HG03280 (cell line): ENCODE results near the gene SMC1B.
"Not testable (repeated sequence)": the region's sequence is repeated elsewhere in the genome, so short reads cannot be mapped to it uniquely, and the experiment has no call there.

ENCODE experiments used
- ATAC-seq: cut with Tn5 transposase; IDR thresholded peaks from one replicate; pipeline ENCODE4 v1.9.1; 2021; ENCODE audit warnings: mild to moderate bottlenecking, moderate library complexity; ENCODE audit not compliant: unreplicated experiment

The SMC1B gene

DNA sequence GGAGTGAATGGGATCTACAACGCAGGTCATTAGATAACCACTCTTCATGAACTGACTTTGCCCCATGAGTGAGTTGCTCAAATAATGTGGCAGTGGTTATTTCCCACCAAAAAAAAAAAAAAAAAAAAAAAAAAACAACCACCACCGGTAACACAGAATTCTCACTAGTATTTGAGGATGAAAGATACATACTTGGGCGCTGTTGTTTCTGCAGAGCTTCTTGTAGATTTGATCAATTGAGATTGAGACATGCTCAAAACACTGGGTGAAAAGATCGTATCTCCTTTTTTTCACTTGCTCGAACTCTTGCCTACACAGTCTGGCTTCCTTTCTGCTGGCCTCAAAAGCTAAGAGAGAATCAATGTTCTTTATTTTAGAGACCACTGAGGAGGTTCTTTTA is 59.6 kb downstream of the SMC1B start:
- ATAC-seq, result no peak

DNA sequence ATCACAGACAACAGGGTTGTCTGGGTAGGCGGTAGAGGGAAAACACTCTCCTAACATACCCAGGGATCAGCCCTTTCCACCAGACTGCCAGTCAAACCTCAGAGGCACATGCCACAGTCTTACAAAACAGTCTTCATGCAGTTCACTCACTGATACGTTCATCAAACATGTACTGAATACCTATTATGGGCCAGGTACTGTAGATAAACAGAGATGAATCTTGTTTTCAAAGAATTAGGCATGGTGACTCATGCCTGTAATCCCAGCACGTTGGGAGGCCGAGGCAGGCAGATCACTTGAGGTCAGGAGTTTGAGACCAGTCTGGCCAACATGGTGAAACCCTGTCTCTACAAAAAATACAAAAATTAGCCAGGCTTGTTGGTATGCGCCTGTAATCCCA is 60.6 kb downstream of the SMC1B start:
- not testable (repeated sequence) for ATAC-seq

DNA sequence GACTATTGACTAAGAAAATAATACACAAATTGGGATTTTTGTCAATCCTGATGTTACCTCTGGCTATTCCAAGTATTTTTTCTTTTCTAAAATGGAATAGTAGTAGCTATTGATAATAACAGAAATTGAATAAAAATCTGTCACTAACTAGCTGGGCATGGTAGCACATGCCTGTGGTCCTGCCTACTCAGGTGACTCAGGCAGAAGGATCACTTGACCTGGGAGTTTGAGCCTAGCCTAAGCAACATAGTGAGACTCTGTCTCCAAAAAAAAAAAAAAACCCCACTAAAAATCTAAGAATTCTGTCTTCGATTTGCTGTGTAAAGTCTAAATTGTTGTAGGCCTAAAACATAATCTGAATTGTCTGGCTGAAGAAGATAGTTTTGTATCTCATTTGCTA is 61.4 kb downstream of the SMC1B start:
- no peak for ATAC-seq

DNA sequence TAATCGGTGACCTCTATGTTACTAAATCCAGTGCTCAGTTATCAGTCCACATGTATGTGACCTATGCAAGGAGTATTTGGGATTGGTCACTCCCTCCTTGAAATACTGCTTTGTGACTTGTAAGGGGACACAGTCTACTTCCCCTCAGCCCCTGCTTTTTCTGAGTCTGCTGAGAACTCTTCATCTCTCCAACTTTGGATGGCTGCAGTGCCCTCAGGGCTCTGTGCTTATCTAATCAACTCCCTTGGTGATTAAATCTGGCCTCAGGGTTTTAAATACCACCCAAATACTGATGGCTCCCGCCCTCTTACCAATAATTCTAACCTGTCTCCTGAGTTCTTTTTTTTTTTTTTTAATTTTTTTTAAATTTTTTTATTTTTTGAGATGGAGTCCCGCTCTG is 63.5 kb downstream of the SMC1B start:
- ATAC-seq, result no peak

DNA sequence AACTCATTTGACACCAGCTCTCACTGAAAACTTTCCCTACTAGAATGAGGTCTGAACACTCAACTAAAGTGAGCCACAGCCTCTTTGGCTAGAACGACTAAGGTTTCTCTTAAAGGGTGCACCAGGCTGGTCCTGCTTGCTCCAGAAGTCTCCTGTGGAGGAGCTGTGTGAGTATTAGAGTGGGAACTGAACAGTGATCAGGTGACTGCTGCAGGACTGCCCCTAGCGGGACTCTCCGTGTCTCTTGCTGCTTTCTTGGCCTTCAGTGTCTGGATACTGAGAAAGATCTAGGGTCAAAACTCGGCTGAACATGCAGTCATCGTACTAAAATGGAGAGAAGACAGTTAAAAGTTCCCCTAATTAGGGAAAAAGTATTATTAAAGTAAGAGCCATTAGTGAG is 69.1 kb downstream of the SMC1B start:
- no peak for ATAC-seq

DNA sequence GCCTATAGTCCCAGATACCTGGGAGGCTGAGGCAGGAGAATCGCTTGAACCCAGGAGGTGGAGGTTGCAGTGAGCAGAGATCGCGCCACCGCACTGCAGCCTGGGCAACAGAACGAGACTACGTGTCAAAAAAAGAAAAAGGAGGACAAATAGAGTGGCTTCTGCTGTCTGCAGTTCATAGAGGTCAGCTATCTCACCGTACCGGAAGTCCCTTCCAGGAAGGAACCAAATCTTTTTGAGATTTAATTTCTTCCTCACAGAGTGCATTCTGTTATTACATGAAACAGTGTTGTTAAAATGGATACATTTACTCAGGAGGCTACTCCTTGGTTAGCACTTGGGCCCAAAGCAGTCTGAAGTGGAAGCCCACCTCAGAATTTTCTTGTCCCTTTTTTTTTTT is 70.3 kb downstream of the SMC1B start:
- no peak for ATAC-seq

DNA sequence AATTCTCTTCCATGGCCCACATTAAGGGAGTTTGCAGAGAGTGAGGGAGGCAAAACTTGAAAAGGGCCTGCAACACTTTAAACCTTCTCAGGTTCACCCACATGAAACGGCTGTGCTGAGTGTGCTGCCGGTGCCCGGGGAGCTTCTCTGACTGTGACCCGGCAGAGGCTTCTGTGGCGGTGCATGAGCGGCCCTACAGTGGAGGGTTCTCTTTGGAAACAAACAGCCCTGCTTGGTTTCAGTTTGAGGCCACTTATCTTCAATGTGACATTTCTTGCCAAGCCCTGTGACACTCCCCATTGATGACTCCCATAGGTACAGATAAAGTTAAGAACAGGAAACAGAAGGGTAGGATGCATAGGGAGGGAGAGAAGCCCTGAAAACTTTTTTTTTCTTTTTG is 71.9 kb downstream of the SMC1B start:
- no peak for ATAC-seq

DNA sequence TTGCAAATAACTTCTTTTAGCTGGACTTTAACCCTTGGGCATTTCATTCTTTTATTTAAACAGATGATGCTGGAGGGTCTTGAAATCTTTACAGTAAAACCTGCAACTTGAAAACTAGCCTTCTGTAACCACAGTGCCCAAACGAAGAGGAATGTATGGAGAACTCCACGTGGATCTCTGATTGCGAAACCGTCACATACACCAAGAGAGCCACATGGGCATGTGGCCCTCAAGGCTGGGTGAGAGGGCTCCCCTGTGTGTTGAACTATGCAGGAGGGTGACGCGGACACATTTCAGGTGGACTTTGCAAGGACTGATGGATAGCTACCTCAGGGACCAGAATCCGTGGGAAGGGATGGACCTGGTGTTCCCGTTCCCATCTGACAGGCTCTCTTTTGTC is 73.1 kb downstream of the SMC1B start:
- no peak for ATAC-seq

DNA sequence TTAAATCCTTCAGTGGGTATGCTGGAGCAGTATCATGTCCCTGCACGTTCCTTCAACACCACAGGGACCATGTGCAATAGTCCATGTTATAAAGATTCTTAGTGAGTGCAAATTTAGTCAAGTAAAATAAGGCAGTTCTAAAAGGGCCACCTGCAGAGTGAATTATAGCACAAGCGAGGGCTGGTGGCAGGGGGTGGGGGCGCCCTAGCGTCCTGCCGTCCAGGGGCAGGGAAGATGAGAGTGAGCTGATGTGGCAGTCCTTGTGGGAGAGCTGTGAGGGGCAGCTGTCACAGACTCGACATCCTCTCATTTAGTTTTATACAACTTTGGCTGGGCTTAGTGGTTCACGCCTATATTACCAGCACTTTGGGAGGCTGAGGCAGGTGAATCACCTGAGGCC is 74.6 kb downstream of the SMC1B start:
- no peak for ATAC-seq

DNA sequence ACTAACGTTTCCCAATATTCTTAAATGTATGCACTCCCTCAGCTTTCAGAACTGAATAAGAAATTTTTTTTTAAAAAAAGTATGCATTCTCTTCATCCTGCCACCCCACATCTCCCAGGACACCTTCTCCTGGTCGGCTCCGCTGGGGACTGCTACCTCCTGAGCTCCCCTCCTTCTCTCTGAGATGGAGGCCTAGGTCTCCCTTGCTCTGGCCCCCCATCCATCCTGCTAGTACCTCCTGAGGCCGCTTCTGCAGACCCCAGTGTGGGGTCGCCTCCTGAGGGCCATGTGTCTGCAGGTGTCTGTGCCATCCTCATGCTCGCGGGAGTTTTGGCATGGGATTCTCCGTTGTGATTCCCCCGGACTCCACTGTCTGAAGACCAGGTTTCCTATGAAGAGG is 75.9 kb downstream of the SMC1B start:
- no peak for ATAC-seq

DNA sequence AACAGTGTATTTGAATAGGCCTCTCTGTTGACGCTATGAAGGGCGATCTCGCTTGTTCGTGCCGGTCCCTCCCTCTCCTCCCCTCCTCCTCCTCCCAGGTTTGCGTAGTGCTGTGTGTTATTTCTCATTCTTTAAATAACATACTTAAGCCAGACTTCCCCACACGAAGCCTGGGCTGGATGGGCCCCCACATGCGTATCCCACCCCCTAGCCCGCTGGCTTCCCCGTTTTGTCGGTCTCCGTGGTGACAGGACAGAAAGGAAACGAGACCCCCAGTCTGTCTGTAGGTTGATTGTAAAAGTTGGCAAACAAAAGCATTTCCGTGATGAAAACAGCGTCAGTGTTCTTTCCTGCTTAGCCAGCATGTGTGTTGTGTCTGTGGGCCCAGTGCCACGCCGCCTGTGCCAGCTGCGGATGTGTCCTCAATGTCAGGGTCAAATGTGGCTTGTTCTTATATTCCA is 76.4 kb downstream of the SMC1B start:
- ATAC-seq, result no peak

DNA sequence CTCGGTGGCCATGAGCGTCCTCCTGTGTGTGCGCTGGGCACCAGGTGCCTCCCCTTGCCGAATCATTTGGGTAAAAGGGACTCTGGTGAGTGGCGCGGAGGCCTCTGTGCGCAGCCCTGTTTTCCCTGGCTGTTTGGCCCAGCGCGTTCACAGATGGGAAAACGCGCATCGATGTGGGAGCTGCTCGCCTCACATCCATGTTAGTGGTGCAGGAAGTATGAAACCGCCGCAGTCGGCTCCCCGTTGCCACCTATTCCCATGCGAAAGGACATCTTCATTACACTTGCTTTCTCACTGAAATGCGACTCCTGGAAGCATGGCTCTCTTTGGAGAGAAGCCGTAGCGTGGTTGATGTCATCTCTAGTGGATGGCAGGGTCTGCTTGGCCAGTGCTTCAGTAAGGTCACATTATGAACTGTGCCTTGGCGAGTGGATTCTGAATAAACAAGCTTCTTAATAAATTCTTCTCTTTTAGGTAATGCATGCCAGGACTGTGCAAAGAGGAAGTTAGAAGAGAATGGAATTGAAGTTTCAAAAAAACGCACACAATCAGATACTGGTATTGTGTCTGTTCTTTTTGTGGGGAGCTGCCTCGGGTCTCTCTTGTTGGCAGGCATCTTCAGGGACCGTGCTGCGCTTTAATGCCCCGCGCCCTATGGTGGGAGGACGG is 77.4 kb downstream of the SMC1B start:
- no peak for ATAC-seq

DNA sequence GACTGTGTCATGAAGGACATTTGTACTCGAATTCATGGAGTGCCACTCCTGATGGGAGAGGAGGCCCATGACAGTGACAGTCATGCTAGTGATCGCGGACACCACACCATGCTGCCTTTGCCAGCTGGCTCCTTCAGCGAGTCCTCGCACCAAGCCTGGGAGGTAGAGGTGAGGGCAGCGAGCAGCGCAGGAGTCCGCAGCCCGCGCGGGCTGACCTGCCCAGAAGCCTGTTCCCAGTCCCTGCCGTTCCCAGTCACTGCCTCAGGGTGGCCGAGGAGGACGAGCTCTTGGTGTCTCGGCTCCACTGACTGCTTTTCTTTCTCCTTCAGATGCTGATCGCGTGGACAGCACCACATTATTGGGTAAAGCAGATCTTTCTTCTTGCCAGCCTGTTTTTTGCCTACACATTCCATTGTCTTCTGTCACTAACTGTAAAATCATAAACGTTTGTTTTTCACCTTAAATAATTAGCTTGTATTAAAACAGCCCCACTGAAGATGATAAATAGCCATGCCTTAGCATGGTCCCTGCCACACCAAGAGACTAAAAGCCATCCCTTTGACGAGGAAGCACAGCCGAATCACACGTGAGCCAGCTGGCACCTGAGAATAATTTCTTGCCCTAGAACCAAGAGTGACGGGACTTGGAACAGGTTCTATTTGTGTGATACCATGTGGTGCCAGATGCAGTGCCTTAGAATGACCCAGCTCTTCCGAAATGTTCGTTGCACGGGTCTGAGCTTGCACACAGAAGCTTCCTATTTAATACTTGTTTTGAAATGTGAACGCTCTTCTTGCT is 78.2 kb downstream of the SMC1B start:
- ATAC-seq, result no peak

DNA sequence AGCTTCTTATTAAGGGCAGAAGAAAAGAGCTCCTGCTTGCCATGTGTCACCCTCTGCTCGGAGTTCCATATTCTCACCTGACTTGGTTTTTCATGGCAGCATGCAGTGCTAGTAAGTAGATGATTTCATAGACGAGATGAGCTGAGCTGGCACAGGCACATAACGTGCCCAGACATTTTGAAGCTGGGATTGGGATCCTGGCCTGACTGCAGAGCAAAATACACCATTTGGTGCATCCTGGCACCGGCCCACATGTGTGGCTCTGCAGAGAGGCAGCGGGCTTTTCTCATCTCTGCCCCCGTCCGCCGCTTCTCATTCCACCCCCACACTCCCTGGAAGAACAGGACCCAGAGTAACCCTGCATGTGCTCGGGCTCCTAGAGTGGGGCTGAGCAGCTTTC is 78.9 kb downstream of the SMC1B start:
- ATAC-seq, result no peak

DNA sequence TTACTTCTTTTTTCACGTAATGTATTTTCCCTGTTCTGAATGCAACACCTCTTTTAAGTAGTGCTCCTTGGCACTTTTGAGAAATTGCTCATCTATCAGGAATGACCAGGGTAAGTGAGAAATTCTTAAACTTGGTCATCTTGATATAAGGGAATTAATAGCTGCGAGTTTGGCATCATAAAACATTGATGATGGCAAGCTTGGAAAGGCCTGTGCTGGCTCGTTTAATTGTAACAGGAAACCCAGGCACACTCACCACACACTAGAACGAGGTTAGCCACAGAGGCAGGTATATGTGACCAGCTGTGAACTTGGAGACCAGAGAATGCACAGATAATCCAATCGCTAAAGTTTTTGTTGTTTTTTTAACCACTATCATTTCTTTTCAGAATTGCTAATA is 79.3 kb downstream of the SMC1B start:
- ATAC-seq, result no peak

DNA sequence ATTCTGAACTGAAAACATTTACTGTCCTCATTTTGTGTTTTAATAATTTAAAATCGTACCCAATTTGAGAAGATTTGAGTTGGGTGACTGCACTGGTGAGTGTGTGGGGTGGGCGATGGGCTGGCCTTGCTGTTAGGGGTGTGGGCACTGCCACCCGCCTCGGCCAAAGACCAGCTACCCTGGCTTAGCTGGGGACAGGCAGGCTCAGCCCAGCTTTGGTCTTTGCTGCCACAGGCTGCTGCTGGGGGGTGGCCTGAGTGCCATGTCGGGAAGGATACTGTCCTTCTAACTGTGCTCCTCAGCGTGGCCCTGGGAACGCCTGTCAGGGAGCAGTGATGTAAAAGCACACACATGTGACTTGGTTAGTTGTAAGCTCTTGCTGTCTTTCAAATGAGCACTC is 81.4 kb downstream of the SMC1B start:
- no peak for ATAC-seq

DNA sequence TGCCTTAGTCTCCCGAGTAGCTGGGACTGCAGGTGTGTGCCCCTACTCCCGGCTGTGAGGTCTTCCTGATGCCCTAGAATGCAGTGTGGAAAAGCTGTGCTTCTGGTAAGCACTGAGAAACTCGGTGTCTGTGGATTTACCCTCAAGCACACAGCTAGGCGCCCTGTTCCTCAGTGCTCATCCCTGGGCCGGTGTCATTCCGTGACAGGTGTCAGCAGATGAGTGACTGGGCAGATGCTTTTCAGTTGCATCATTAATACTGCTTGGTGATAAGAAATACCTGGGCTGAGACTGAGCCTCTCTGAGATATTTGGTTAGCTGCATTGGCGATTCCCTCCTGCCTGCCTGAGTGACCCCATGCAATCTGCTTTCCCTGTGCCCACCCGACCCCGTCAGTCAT is 81.9 kb downstream of the SMC1B start:
- ATAC-seq, result no peak

DNA sequence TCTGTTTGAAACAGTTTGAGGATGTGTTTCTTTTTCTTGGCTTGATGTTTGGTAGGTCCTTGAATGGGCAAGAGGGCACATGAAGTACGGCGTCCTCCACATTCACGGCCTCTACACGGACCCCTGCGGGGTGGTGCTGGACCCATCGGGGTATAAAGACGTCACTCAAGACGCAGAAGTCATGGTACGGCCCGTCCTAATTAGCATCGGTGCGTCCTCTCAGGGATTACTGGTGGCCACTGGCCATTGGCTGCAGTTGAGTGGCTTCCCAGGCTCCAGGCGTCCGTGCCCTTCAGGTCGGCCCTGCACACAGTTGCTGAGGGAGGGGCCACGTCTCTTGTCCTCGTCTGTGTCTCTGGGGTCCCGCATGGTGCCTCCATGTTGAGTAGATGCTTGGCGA is 82.9 kb downstream of the SMC1B start:
- no peak for ATAC-seq

DNA sequence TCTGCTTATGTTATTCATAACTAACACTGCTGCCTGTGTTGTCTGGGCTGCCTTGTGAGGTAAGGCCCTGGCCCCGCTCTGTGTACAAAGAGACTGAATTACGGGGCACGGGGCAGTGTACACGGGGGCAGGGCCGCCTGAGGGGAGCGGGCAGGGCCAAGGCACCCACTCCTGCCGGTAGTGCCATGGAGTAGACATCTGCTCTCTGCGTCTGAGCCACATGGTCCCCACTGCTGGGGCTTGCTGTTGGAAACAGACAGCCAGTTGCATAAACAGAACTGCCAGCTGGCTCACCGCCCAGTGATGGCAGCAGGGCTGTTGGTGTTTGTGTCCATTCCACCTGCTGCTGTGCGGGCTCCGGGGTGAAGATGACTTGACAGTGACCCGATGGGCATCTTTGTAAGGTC is 83.9 kb downstream of the SMC1B start:
- ATAC-seq, result no peak

DNA sequence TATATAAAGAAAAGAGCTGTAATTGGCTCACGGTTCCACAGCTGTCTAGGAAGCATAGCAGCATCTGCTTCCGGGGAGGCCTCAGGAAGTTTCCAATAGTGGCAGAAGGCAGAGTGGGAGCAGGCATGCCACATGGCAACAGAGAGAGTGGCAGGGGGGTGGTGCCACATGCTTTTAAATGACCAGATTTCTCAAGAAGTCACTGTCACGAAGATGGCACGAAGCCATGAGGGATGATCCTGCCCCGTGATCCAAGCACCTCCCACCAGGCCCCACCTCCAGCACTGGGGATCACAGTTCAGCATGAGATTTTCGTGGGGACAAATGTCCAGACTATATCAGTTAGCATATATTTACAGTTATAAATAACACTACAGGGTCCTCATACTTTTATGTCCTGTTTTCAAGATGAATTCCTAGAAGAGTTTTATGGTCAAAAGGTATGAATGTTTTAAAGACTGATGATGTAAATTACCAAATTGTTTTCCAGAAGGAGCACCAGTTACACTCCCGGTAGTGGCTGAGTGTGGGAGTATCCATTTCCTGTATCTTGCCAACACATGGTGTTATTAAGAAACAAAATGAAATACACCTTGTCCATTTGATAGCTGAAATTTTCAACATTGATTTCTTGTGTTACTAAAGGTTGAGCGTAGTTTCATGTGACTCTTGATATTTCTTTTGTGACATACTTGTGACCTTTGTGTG is 84.4 kb downstream of the SMC1B start:
- no peak for ATAC-seq

DNA sequence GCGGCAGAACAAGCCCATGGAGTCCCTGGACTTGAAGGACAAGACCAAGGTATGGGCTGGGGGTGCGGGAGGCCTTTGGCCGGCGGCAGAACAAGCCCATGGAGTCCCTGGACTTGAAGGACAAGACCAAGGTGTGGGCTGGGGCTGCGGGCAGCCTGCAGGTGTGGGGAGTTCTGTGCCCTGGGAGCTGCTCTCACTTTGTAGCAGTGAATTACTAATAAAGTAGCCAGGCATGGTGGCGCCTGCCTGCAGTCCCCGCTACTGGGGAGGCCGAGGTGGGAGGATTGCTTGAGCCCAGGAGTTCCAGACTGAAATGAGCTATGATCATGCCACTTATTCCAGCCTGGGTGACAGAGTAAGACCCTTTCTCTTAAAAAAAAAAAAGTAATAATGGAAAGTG is 85.1 kb downstream of the SMC1B start:
- ATAC-seq, result not testable (repeated sequence)

DNA sequence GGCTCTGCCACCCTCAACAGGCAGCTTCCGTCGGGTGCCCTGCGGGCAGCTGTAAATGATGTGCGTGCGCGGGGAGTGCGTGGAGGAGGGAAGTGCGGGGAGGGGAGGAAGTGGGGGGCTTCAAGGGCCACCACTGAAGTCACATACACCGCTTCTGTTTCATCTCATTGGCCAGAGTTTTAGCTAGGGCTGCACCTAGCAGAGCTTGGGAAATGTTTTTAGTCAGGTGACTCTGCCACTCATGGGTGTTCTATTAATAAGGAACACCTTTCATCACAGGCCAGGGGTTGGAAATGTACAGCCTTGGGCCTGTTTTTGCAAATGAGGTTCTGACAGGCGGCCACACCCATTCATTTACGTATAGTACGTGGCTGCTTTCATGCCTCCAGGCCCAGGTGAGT is 89.1 kb downstream of the SMC1B start:
- no peak for ATAC-seq
